EH (cell line): ENCODE measurements around the gene HM13.
"Not testable (repeated sequence)": the region's sequence is repeated elsewhere in the genome, so short reads cannot be mapped to it uniquely, and the experiment has no call there.

Source experiments
- DNase-seq: peaks from one replicate; pipeline ENCODE4 v3.0.0-alpha.2; 2015; ENCODE audit warnings: low read depth

HM13 gene

DNA sequence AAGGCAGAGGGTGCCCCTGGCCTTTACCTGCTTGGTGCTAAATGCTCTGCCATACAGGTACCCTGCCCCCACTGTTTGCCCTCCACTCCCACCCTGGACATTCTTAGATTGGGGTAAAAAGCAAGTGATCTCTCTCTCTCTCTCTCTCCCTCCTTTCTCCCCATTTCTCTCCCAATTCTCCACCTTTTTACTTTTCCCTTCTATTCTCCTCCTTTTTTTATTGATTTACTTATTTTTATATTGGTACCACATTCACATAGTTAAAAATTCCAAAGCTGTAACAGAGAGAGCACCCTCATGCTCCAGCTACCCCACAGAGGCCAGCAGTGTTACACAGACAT, 53.1 kb downstream of the HM13 start:
- DNase-seq: no peak

DNA sequence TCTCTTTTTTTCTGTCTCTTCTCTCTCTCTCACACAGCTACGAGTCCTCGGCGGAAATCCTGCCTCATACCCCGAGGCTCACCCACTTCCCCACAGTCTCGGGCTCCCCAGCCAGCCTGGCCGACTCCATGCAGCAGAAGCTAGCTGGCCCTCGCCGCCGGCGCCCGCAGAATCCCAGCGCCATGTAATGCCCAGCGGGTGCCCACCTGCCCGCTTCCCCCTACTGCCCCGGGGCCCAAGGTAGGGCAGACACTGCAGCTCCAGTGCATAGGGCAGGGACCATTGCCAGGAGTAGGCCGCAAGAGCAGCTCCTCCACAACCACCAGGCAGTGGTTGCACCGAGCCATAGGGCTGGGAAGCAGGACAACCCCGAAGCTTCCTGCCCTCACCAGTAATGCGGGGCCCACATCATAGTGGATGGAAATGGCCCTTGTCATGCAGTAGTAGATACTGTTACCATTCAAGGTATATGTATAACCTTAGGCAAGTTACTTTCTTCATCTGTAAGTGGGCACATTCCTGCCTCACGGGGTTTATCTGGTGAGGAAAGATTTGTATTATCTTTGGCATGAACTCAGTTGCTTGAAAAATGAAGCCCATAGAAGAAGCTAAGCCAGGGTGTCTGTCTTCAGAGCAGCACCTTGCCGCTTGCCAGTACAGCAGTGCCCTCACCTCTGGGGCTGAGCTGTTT, 53.9 kb downstream of the HM13 start:
- peak; percentile 54 for DNase-seq

DNA sequence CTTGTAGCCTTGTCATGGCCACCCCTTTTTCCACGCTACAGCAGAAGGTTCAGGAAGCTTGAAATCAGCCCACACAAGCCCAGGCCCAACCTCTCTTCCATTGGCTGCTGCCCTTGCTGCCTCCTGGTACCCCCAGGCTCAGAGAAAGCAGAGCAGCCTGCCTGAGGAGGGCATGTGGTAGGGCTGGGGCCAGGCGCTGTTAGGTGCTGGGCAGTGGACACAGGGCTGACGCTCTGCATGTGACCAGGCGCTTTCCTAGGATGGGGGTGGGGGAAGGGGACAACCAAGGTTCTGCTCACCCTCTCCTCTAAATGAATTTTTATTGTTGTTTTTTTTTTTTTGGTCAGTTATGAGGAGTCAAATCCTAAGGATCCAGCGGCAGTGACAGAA, 54.5 kb downstream of the HM13 start:
- no peak for DNase-seq

DNA sequence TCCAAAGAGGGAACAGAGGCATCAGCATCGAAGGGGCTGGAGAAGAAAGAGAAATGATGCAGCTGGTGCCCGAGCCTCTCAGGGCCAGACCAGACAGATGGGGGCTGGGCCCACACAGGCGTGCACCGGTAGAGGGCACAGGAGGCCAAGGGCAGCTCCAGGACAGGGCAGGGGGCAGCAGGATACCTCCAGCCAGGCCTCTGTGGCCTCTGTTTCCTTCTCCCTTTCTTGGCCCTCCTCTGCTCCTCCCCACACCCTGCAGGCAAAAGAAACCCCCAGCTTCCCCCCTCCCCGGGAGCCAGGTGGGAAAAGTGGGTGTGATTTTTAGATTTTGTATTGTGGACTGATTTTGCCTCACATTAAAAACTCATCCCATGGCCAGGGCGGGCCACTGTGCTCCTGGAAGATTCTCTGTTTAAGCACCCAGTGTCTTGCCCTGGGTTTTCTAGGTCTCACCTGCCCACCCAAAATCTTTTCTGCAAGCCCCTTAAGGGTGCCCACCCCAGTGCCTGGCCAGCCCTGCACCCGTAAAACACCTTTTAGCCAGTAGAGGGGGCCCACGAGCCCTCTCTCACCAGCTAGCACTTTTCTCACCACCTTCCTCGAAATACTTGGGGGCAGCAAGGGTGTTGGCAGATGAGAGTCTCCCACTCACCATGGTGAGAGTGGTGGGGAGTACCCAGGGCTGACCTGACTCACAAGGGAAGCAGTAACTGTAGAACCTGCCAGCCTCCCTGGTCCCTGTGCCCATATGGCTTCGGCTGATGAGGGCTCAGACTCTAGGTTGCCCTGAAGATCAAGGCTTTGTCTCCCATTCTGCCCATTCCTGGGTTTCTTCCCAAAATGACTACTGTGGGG, 55.1 kb downstream of the HM13 start:
- peak; percentile 66 for DNase-seq

DNA sequence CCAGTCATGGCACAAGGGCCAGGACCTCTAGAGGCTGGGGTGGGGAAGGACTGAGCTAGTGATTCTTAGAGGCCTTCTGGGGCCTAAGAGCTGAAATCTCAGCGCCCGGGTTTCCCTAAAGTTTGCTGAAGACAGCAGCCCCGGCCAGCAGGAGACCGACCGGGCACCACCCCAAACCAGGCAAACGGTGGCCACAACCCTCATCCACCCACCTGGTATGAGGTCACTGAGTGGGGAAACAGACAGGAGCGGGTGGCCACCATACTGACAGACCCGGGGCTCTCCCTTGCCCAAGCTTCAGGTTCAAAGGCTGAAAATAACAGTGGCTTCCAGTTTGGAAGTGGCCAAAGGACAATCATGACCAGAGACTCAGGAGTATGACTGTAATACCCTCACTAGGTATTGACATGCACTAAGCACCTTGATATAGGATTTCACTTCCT, 55.8 kb downstream of the HM13 start:
- no peak for DNase-seq

DNA sequence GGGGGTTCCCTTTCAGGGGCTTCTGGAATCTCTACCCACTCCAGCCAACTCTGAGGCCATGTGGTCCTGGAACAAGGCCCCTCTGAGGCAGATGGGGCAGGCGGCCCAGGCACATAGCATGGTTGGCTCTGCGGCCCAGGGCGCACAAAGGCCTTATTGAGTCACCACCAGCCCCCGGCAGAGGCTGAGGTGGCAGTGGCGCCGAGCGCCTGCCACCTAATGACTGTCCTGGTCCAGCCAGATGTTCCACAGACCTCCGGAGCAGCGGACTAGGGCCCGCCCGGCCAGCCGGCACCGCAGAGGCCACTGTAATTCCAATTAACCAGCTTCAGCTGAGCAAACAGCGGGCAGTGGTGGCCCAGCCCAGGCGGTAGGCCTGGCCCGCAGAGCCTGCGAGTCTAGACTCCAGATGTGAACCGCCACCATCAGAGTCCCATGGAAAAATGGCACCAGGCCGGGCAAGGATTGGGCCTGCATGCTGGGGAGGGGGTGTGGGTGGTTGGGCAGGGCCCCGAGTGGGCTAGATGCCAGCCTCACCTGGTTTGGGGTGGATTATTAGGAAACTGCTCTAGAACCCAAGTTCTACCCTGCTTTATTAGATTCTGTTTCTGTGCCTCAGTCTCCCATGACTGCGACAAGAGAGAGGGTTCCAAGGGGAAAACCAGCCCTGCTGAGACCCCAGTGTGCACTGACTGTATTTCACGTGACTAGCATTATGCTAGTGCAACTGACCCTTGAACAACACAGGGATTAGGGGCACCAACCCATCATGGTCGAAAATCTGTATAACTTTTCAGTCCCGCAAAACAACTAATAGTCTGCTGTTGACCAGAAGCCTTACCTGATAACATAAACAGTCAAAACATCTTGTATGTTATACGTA, 56.7 kb downstream of the HM13 start:
- peak; percentile 82 for DNase-seq

DNA sequence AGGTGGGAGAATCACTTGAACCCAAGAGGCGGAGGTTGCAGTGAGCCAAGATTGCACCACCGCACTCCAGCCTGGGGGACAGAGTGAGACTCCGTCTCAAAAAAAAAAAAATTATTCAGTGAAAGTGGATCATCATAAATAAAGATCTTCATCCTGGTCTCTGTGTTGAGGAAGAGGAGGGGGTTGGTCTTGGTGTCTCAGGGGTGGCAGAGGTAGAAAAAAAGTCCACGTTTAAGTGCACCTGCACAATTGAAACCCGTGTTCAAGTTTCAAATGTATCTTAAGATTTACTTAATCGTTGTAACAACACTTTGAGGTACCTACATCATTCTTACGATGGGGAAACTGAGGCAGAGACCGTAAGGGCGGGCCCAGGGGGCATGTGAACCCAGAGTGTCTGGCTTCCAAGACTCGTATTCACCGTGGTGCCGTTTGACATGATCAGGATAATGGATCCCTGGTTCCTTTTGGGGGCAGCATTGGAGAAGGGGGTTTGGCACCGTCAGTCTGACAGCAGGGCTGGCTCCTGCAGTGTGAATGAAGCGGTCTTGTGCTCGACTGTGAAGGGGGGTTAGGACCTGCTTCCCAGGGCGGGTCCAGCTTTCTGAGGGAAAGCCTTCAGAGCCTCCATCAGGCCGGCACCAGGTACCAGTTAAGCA, 57.9 kb downstream of the HM13 start:
- no peak for DNase-seq

DNA sequence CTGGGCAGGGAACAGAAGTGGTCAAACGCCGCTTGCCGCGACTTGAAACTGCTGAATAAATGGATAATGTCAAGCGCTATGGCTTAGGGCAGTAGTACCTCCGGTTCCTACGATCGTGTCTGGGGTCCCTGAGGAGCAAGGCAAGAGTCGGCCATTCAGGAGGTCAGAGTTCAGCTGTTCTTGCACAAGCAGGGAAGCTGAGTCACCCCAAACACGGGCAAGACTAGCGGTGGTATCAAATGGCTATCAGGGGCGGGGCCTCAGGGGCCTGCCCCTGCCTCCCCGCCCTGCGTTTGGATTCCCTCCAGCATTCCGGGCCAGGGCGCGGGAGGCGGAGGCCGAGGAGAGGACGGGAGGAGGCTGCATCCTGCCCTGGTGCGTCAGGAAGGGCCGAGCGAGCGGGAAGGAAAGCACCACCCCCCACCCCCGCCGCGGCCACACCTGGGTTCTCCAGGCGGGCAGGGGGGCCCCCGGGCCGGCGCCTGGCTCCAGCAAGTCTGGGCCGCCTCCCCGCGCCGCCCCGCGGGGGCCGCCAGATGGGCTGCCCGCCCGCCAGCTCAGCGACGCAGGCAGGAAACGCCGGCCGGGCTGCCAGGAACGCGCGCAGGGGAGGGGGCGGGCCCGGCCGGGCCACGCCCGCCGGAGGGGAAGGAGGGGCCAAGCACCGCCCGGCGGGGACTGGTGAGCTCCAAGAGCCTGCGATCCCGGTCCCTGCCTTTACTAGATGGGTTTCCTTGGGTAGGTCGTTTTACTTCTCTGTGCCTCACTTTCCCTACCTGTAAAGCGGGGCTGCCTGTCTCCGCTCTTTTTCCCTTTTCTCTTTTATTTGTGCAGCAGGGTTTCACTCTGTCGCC, 58.7 kb downstream of the HM13 start:
- DNase-seq: peak; percentile 99

DNA sequence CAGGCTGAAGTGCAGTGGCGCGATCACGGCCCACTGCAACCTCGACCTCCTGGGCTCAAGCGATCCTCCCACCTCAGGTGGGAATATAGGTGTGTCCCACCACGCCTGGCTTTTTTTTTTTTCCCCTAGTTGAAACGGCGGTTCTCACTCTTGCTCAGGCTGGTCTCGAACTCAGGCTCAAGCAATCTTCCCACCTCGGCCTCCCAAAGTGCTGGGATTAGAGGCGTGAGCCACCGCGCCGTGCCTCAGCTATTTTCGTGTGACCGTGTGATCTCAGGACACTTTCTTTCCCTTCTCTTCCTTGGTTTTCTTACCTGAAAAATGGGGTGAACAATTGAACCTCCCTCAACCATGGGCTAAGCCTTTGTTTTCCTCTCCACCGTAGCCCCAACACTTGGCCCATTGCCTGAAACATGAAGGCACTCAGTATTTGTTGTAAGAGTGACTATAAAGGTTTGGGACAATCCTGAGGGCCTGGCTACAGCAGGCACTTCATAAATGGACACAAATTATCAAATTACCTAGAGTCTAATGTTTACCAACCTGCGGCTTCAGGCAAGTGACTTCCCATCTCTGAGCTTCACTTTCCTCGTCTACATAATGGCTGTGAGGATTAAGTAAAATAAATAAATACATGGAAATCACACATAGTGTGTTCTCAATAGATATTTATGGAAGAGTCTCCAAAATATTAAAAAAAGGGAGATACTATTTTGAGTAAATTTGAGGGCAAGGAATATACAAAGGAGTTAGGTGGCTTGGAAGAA, 59.5 kb downstream of the HM13 start:
- DNase-seq: no peak

DNA sequence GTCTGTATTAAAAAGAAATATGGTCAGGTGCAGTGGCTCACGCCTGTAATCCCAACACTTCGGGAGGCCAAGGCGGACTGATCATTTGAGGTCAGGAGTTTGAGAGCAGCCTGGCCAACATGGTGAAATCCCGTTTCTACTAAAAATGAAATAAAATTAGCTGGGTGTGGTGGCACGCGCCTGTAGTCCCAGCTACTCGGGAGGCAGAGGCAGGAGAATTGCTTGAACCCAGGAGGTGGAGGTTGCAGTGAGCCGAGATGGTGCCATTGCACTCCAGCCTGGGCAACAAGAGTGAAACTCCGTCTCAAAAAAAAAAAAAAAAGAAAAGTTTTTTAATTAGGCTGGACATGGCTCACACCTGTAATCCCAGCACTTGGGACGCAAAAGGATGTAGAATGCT, 60.7 kb downstream of the HM13 start:
- DNase-seq: not testable (repeated sequence)

DNA sequence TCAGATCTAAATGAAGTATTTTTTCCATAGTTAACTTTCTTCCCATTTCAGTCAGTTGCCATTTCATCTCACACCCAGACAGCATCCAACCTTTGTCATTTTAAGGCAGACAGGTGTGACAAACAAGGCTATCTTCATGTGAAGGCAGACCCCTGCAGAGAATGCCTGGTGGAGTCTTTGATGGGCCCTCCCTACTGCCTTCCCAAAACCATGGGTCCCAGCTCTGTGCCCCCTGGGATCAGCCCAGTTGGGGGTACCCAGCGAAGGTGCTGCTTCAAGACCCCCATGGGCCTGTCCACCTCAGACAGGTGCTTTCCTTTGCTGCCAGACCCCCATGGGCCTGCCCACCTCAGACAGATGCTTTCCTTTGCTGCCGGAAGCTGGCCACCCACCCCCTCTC, 62.5 kb downstream of the HM13 start:
- DNase-seq: no peak

DNA sequence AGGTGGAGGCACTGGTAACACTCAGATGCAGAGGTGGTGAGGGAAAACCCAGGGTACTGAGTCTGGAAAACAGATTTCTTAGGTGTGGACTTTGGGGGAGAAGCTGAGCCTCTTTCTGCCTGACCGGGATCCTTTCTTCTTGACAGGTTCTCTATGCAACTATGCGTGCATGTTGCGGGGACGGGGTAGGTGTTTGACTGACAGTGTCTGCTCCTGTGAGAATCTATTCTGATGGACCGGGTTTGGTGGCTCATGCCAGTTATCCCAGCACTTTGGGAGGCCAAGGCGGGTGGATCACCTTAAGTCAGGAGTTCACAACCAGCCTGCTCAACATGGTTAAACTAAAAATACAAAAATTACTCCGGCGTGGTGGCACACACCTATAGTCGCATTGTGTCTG, 63.0 kb downstream of the HM13 start:
- DNase-seq: no peak

DNA sequence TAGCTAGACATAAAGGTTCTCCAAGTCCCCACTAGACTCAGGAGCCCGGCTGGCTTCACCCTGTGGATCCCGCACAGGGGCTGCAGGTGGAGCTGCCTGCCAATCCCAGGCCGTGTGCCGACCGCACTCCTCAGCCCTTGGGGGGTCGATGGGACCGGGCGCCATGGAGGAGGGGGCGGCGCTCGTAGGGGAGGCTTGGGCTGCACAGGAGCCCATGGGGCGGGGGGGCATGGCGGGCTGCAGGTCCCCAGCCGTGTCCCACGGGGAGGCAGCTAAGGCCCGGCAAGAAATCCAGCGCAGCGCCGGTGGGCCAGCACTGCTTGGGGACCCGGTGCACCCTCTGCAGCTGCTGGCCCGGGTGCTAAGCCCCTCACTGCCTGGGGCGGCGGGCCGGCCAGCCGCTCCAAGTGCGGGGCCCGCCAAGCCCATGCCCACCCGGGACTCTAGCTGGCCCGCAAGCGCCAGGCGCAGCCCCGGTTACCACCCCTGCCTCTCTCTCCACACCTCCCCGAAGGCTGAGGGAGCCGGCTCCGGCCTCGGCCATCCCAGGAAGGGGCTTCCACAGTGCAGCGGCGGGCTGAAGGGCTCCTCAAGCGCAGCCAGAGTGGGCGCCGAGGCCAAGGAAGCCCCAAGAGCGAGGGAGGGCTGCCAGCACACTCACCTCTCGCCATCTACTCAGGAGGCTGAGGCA, 64.4 kb downstream of the HM13 start:
- no peak for DNase-seq

DNA sequence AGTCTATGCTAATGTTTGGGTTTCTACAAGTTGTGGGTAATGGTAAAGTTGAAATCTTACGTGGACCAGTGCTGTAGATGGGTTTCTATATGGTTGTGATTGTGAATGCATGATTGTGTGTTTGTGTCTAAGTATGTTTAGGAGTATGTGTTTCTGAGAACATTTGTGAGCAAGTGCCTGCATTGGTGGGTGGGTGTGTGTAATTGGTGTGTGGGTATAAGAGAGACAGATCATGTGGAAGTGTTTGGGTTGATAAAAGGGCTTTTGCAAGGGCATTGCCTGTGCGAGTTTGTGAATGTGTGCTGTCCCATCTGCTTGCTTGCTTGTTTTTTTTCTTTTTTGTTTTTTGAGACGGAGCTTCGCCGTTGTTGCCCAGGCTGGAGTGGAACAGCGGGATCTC, 65.0 kb downstream of the HM13 start:
- DNase-seq: no peak

DNA sequence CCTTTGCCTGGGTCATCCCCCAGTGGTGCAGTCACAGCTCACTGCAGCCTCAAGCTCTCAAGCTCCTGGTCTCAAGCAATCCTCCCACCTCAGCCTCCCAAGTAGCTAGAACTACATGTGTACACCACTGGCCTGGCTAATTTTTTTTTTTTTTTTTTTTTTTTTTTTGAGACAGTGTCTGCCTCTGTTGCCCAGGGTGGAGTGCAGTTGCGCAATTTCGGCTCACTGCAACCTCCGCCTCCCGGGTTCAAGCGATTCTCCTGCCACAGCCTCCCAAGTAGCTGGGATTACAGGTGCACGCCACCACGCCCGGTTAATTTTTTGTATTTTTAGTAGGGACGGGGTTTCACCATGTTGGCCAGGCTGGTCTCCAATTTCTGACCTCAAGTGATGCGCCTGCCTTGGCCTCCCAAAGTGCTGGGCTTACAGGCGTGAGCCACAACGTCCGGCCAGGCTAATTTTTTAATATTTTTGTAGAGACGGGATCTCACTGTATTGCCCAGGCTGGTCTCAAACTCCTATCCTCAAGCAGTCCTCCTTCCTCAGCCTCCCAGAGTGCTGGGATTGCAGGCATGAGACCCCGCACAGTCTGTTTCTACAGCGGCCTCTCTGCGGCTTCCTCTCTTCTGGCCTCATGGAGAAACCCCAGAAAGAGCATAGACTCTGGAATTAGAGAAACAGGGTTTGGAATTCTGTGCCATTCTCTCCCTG, 65.9 kb downstream of the HM13 start:
- not testable (repeated sequence) for DNase-seq

DNA sequence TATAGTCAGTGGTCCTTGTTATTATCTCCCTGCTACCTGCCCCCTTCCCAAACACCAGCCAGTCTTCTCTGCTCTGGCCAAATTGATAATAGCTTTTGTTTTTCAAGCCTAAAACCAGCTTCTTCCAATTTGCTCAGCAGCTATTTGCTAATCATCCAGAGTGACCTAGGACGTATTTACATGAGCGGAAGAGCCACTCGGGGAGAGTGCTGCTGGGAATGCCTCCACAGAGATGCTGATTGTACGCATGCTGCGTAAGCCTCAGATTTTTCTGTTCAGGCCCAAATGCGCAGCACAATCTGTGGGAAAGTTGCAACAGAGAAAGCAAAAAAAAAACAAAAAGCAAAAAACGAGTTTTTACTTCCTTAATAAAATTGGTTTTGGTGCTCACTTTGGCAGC, 66.5 kb downstream of the HM13 start:
- no peak for DNase-seq

DNA sequence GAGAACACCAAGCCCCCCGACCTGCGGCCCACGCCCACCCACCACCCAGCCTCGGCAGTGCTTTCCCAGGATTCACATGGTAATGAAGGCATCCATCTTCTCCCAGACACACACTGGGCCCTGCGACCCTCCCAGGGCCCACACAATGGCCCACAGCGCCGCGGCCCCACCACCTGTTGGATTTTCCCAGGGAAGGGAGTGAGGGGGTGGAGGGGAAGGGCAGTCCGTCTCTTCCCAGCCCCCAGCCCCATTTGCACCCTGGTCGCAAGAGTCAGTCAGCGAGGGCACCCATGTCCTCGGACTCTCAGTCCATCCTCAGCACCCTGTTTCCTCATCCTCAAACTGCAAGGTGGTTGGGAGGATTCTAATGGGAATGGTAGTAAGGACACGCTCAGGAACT, 67.1 kb downstream of the HM13 start:
- DNase-seq: no peak

DNA sequence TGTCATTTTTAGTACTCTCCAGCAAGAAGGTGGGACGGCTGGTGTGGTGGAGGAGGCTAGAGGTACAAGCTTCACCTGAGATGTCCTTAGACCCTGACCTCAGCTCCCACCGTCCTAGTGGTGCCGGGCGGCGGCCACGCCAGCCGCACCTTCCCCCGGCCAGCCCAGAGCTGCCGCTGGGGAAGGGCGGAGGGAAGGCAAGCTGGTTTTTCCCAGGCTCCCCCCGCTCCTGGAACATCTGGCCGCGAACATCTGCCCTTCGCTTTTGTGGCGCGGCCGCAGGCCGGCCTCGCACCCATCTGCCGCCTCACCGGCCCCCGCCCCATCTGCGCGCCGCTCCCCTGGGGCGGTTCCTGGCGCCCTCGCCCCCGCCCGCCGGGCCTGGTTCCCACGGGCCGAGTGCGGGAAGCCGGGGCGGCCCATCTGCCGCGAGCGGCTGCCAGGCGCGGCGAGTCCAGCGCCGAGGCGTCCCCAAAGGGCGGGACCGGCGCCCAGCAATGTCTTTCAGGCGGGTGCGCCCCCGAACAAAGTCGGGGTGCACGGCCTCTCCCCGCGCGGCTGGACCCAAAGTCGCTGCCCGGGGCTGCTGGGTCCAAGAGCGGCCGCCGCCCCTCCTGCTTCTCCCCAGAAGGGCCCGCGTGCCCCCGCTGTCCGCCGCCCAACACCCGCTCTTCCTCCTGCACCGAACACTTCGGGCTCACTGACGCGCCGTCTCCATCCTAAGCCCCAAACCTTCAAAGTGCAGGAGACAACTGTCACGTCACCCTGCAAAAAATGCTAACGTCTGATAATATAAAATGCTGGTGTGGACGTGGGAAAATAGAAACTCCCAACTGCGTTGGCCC, 73.5 kb downstream of the HM13 start:
- peak; percentile 57 for DNase-seq
